Measurements from ENCODE around the gene DNAJC27. TPM values are rescaled to one million over a fixed set of nuclear protein-coding genes. Genes with fewer than 3 reads are reported as not detected.

The DNAJC27 gene
- total RNA-seq, 1 donor from 2014 or later: 7.0 TPM

DNA sequence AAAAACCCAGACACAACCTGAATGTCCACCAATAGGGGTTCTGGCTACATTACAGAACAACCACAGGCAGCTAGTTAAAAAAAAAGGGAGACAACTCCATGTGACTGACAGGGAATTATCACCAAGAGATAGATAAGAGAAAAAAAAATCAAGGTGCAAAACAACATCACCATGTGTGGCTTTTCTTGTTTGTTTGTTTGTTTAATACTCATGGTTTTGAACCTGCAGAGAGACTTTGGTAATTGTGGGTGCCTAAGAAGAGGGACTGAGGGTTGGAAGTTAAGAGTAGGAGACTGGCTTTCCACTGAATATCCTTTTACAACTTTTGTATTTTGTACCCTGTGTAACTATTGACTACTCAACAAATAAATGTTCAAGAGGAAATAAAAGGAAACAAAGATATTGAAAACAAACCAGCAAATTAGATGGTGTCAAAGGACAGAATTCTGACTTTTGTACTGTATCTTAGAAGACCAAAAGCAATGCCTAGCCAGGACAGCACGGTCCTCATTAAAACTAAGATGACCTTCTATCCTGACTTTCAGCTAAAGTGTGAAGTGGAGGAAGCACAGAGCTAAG lies 22.5 kb upstream of the DNAJC27 start:
- TF ChIP-seq, protein P1, sequence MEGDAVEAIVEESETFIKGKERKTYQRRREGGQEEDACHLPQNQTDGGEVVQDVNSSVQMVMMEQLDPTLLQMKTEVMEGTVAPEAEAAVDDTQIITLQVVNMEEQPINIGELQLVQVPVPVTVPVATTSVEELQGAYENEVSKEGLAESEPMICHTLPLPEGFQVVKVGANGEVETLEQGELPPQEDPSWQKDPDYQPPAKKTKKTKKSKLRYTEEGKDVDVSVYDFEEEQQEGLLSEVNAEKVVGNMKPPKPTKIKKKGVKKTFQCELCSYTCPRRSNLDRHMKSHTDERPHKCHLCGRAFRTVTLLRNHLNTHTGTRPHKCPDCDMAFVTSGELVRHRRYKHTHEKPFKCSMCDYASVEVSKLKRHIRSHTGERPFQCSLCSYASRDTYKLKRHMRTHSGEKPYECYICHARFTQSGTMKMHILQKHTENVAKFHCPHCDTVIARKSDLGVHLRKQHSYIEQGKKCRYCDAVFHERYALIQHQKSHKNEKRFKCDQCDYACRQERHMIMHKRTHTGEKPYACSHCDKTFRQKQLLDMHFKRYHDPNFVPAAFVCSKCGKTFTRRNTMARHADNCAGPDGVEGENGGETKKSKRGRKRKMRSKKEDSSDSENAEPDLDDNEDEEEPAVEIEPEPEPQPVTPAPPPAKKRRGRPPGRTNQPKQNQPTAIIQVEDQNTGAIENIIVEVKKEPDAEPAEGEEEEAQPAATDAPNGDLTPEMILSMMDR (IDR thresholded peaks at IDR 0.05): no peak
- Mint-ChIP-seq H3K27me3 (ENCODE audit: unreplicated experiment) (peaks cover 3% of the 10 kb centered on the region), H3K27ac (ENCODE audit: unreplicated experiment) (no peak overlapping the region), H3K4me1 (ENCODE audit: unreplicated experiment) (no peaks in the 10 kb centered on the region), H3K36me3 (ENCODE audit: unreplicated experiment) (no peaks in the 10 kb centered on the region), H3K9me3 (ENCODE audit: unreplicated experiment) (no peaks in the 10 kb centered on the region), H3K4me3 (ENCODE audit: unreplicated experiment) (no peak overlapping the region)
- no peak for DNase-seq (ENCODE audit: extremely low spot score, unreplicated experiment)

DNA sequence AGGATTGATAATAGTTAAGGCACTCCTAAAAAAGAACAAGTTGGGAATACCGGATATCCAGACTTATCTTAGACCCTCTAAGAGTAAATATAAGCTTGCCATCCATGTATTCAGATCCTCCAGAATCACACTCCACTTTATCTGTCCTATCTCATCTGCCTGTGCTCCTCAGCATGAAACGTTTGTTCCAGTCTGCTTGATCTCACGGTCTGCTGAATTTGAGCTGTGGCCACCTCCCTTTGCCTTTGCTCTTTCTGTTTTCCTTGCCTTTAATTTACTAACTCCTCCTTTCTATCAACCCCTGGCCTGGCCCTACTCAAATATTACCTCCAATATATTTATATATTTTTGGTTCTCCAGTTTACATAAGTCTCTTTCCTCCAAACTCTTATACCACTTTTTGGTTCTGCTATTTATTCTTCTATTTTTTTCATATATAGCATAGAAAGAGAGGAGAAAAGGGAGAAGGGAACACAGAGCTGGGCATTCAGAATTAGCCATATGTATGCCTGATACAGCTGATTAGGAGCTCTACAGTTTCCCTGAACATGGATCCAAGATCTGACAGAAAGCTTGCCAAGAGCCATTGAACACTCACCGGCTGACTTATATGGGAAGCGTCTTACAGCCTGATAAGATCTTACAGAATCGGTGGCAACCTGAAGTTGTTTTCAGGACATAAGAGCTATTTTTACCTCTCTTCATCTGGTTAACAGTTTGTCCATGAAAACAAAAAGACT lies 21.8 kb upstream of the DNAJC27 start:
- TF ChIP-seq, protein P1 (IDR thresholded peaks at IDR 0.05): no peak
- no peak for DNase-seq (ENCODE audit: extremely low spot score, unreplicated experiment)
- Mint-ChIP-seq H3K4me1 (ENCODE audit: unreplicated experiment) (no peaks in the 10 kb centered on the region), H3K27ac (ENCODE audit: unreplicated experiment) (no peak overlapping the region), H3K4me3 (ENCODE audit: unreplicated experiment) (no peak overlapping the region), H3K9me3 (ENCODE audit: unreplicated experiment) (no peaks in the 10 kb centered on the region), H3K36me3 (ENCODE audit: unreplicated experiment) (no peaks in the 10 kb centered on the region), H3K27me3 (ENCODE audit: unreplicated experiment) (peaks cover 7% of the 10 kb centered on the region)

DNA sequence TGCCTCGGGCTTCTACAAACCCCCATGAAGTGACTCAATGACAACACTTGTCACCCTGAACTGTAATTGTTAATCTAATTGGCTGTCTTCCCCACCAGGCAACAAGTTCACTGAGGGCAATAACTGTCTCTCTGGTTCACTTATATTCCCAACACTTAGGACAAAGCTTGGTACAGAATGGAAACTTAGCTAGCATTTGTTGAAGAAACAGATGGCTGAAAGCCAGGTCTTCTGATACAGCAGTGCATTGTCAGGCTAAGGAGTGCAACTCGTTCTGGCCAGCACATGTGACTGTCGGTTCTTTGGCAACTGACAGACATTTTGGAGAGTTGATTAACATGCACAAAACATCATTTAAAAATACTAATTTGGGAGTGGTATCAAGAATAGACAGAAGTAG lies 14.6 kb upstream of the DNAJC27 start:
- Mint-ChIP-seq H3K9me3 (ENCODE audit: unreplicated experiment) (no peaks in the 10 kb centered on the region), H3K4me3 (ENCODE audit: unreplicated experiment) (no peak overlapping the region), H3K4me1 (ENCODE audit: unreplicated experiment) (peaks cover 2% of the 10 kb centered on the region), H3K27me3 (ENCODE audit: unreplicated experiment) (peaks cover 4% of the 10 kb centered on the region), H3K27ac (ENCODE audit: unreplicated experiment) (no peak overlapping the region), H3K36me3 (ENCODE audit: unreplicated experiment) (no peaks in the 10 kb centered on the region)
- TF ChIP-seq, protein P1 (IDR thresholded peaks at IDR 0.05): no peak
- DNase-seq (ENCODE audit: extremely low spot score, unreplicated experiment): no peak

DNA sequence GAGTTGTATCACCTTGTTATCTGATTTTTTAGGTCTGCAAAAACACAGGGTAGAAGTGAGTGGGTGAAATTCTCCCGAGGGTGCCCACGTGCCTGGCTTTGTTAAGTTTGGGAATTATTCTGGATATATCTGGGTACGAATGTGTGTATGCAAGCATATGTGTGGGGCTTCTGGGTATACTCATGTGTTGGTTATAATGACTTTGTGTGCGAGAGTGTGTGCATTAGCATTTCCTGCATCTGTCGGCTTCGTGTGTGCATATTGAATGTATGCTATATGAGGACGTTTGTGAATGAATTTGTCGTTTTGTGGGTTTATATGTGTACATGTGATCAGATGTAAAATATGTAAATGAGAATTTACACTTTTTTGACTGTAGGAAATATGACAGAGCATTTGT lies 13.8 kb upstream of the DNAJC27 start:
- Mint-ChIP-seq H3K4me3 (ENCODE audit: unreplicated experiment) (no peak overlapping the region), H3K4me1 (ENCODE audit: unreplicated experiment) (peaks cover 2% of the 10 kb centered on the region), H3K27ac (ENCODE audit: unreplicated experiment) (no peak overlapping the region), H3K27me3 (ENCODE audit: unreplicated experiment) (peaks cover 4% of the 10 kb centered on the region), H3K9me3 (ENCODE audit: unreplicated experiment) (no peaks in the 10 kb centered on the region), H3K36me3 (ENCODE audit: unreplicated experiment) (no peaks in the 10 kb centered on the region)
- no peak for DNase-seq (ENCODE audit: extremely low spot score, unreplicated experiment)
- TF ChIP-seq, protein P1 (IDR thresholded peaks at IDR 0.05): no peak

DNA sequence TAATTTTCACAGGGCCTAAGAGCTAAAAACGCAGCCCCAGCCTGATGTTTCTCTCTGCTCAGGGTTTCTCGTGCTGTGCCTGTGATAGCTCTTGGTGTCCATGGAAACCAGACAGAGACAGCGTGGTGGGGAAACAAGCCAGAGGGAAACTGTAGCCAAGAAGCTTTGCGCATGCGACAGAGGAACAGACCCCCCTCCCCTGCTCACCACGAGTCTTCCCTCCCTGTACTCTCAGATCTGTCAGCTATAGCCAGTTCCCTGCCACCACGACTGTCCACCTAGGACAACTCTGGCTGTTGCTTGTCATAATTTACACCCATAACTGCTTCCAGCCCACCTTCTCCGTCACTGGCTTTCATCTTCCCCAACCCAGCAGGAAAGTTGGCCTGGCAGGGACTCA lies 13.2 kb upstream of the DNAJC27 start:
- Mint-ChIP-seq H3K4me1 (ENCODE audit: unreplicated experiment) (peaks cover 2% of the 10 kb centered on the region), H3K36me3 (ENCODE audit: unreplicated experiment) (no peaks in the 10 kb centered on the region), H3K4me3 (ENCODE audit: unreplicated experiment) (no peak overlapping the region), H3K9me3 (ENCODE audit: unreplicated experiment) (no peaks in the 10 kb centered on the region), H3K27ac (ENCODE audit: unreplicated experiment) (no peak overlapping the region), H3K27me3 (ENCODE audit: unreplicated experiment) (peaks cover 4% of the 10 kb centered on the region)
- DNase-seq (ENCODE audit: extremely low spot score, unreplicated experiment): no peak
- TF ChIP-seq, protein P1 (IDR thresholded peaks at IDR 0.05): no peak

Measured in osteocyte (in vitro differentiated cells).